HepG2 (cell line): ENCODE measurements around the gene ANO4. TPM values are rescaled to one million over a fixed set of nuclear protein-coding genes. Genes with fewer than 3 reads are reported as not detected.

Source experiments
- ATAC-seq: fragments of 200-7000 bp; cut with Tn5 transposase; 3 replicates; pipeline ENCODE4 v1.9.1; 2020; ENCODE audit warnings: mild to moderate bottlenecking, moderate library complexity
- BruUV-seq: library from RNA; stranded (reverse); fragments of 400-500 nt; replicated peaks from 2 replicates; lab custom pipeline; 2021; lab: Mats Ljungman, UMichigan
- CTCF ChIA-PET: fragments of 300-600 bp; formaldehyde crosslinking; extraction: SDS; loops from one replicate; lab custom pipeline; 2021; ENCODE audit warnings: low total read pairs, inconsistent platforms, low intra/inter-chr PET ratio; lab: Yijun Ruan, JAX
- POLR2A ChIA-PET: fragments of 350-600 bp; sonication (Branson Sonifier 250); formaldehyde crosslinking; loops from one replicate; lab custom pipeline; 2020; ENCODE audit warnings: antibody characterized with exemption, inconsistent platforms; lab: Yijun Ruan, JAX
- DNase-seq: peaks from one replicate; pipeline ENCODE4 v3.0.0-alpha.2; 2015; ENCODE audit warnings: low spot score
- FAIRE-seq: peaks from 3 replicates; lab custom pipeline; 2011; peaks lifted over from hg19 to GRCh38; lab: Jason Lieb, UNC
- H2AFZ ChIP-seq: one replicate; pipeline ENCODE4 v1.6.1; 2011; ENCODE audit warnings: low read length, inconsistent platforms
- H3K27ac ChIP-seq: fragments of 300-600 bp; 3 replicates; pipeline ENCODE4 v1.8.0; 2011; ENCODE audit warnings: mixed run types, mild to moderate bottlenecking, mixed read lengths, low read length, inconsistent platforms; ENCODE audit not compliant: insufficient read depth; ENCODE audit errors: extremely low read length
- H3K27me3 ChIP-seq, 2 experiments: fragments of 200-600 bp in 1 of 2; 2 replicates in 1 of 2; 3 replicates in 1 of 2; pipeline versions ENCODE4 v1.6.0 to v1.8.0; 2011; ENCODE audit warnings: low read length in 2 of 2, mild to moderate bottlenecking in 2 of 2, moderate library complexity in 2 of 2, inconsistent platforms in 1 of 2; ENCODE audit not compliant: insufficient read depth in 2 of 2, control insufficient read depth in 1 of 2
- H3K36me3 ChIP-seq, 2 experiments: fragments of 200-600 bp in 1 of 2; replicated peaks in 1 of 2; 2 replicates in 1 of 2; 3 replicates in 1 of 2; pipeline versions ENCODE4 v1.5.1 to v1.8.0; 2011; ENCODE audit warnings: low read length in 2 of 2, inconsistent platforms in 1 of 2; ENCODE audit not compliant: insufficient read depth in 2 of 2, control insufficient read depth in 1 of 2
- H3K4me1 ChIP-seq: 2 replicates; pipeline ENCODE4 v1.5.1; 2012; ENCODE audit warnings: low read length, inconsistent platforms; ENCODE audit not compliant: insufficient read depth
- H3K4me2 ChIP-seq: 2 replicates; pipeline ENCODE4 v1.6.0; 2011; ENCODE audit warnings: low read depth, low read length, inconsistent platforms
- H3K4me3 ChIP-seq, 3 experiments: fragments of 200-600 bp in 1 of 3; sonication (generic), shearing (Covaris generic) in 1 of 3; replicated peaks in 1 of 3; 2 replicates each; pipeline ENCODE4 v1.5.1; 2011 to 2016; ENCODE audit warnings: low read length in 3 of 3, inconsistent platforms in 2 of 3, low read depth in 2 of 3, mild to moderate bottlenecking in 2 of 3, control low read depth in 1 of 3, mixed read lengths in 1 of 3; ENCODE audit not compliant: insufficient read depth in 1 of 3
- H3K79me2 ChIP-seq: one replicate; pipeline ENCODE4 v1.6.1; 2011; ENCODE audit warnings: low read length, inconsistent platforms; ENCODE audit not compliant: insufficient read depth
- H3K9ac ChIP-seq: 2 replicates; pipeline ENCODE4 v1.6.0; 2011; ENCODE audit warnings: mild to moderate bottlenecking, low read depth, low read length, inconsistent platforms; ENCODE audit not compliant: insufficient read depth
- H3K9me3 ChIP-seq: 2 replicates; pipeline ENCODE4 v1.5.1; 2012; ENCODE audit warnings: mild to moderate bottlenecking, low read length
- H4K20me1 ChIP-seq: 2 replicates; pipeline ENCODE4 v1.6.0; 2011; ENCODE audit warnings: inconsistent platforms, mild to moderate bottlenecking, low read length, moderate library complexity; ENCODE audit not compliant: insufficient read depth
- CHD2 ChIP-seq: IDR thresholded peaks from 2 replicates; pipeline ENCODE4 v1.6.1; 2011; ENCODE audit warnings: low read depth, low read length, improper control_type of control experiment
- FOSL1 ChIP-seq: sonication (generic); formaldehyde crosslinking; IDR thresholded peaks from 2 replicates; pipeline ENCODE4 v1.9.0; 2021; ENCODE audit warnings: missing genetic modification reagents, borderline replicate concordance
- FOXP1 ChIP-seq, 2 experiments: fragments of 450-650 bp in 1 of 2; IDR thresholded peaks; 2 replicates each; pipeline ENCODE4 v1.6.1; 2017 to 2018; ENCODE audit warnings: antibody characterized with exemption in 1 of 2
- KDM6A ChIP-seq: IDR thresholded peaks from 2 replicates; pipeline ENCODE4 v1.6.1; 2016; ENCODE audit warnings: low read depth
- KMT2B ChIP-seq: IDR thresholded peaks from 2 replicates; pipeline ENCODE4 v1.6.1; 2016; ENCODE audit warnings: missing genetic modification reagents, missing compliant biosample characterization
- PAF1 ChIP-seq: IDR thresholded peaks from 2 replicates; pipeline ENCODE4 v1.6.1; 2016; ENCODE audit warnings: missing genetic modification reagents, missing compliant biosample characterization
- TRIM24 ChIP-seq: sonication (generic); formaldehyde crosslinking; IDR thresholded peaks from 2 replicates; pipeline ENCODE4 v1.8.0; 2022; ENCODE audit warnings: mild to moderate bottlenecking, missing genetic modification reagents
- TSC22D2 ChIP-seq: sonication (generic); formaldehyde crosslinking; IDR thresholded peaks from 2 replicates; pipeline ENCODE4 v1.5.1; 2020; ENCODE audit warnings: missing genetic modification reagents, mild to moderate bottlenecking, borderline replicate concordance
- ZFP37 ChIP-seq: sonication (generic); formaldehyde crosslinking; IDR thresholded peaks from 2 replicates; pipeline ENCODE4 v1.4.0; 2020; ENCODE audit warnings: missing genetic modification reagents, borderline replicate concordance
- ZIK1 ChIP-seq: sonication (generic); formaldehyde crosslinking; IDR thresholded peaks from 2 replicates; pipeline ENCODE4 v1.5.0; 2020; ENCODE audit warnings: mild to moderate bottlenecking, low read depth, missing genetic modification reagents, borderline replicate concordance
- ZNF430 ChIP-seq: sonication (generic); formaldehyde crosslinking; IDR thresholded peaks from 2 replicates; pipeline ENCODE4 v1.9.0; 2021; ENCODE audit warnings: mild to moderate bottlenecking, missing genetic modification reagents
- ZNF598 ChIP-seq: sonication (generic); formaldehyde crosslinking; IDR thresholded peaks from 2 replicates; pipeline ENCODE4 v1.5.1; 2020; ENCODE audit warnings: mild to moderate bottlenecking, missing genetic modification reagents, borderline replicate concordance
- ZNF816 ChIP-seq: sonication (generic); formaldehyde crosslinking; IDR thresholded peaks from 2 replicates; pipeline ENCODE4 v1.8.0; 2022; ENCODE audit warnings: missing genetic modification reagents, mild to moderate bottlenecking, borderline replicate concordance
- WGBS: methylation state at CpG from one replicate; pipeline ENCODE4 v1.1.6; 2017; ENCODE audit warnings: low lambda C conversion rate; 5-methylcytosine and 5-hydroxymethylcytosine counted together
- in situ Hi-C: cut with HindIII; loops from 2 replicates; pipeline ENCODE4 v1.10.0; 2017; ENCODE audit warnings: low pct_unique_long_range_greater_than_20kb; ENCODE audit not compliant: extremely low pct_ligation_motif_present
- intact Hi-C: fragments of 100-400 bp; cut with micrococcal nuclease; formaldehyde crosslinking; loops from one replicate; pipeline ENCODE4 v1.10.0; 2022; ENCODE audit not compliant: unreplicated experiment
- polyA plus RNA-seq, 8 experiments: library from polyadenylated mRNA; depleted of rRNA in 3 of 8; stranded (reverse) in 7 of 8; unstranded in 1 of 8; fragments of >200 nt; fragmentation: Illumina TruSeq in 4 of 8; extraction: Trizol in 4 of 8; gene quantifications; 2 replicates each; pipeline versions ENCODE4 v1.2.1 to v1.2.3, GENCODE V29; 2011 to 2016; ENCODE audit warnings: low read depth in 4 of 8, missing spikeins in 1 of 8, mixed read lengths in 1 of 8; ENCODE audit not compliant: insufficient read depth in 1 of 8
- total RNA-seq, 5 experiments: library from RNA; depleted of rRNA; stranded (reverse); fragments of >200 nt; fragmentation: Illumina TruSeq; extraction: Trizol; gene quantifications; 2 replicates each; pipeline ENCODE4 v1.2.3, GENCODE V29; 2016; ENCODE audit warnings: low read depth in 1 of 5
- TF ChIP-seq, protein P1 (sequence below): sonication (generic); formaldehyde crosslinking; conservative IDR thresholded peaks from 2 replicates; pipeline ENCODE4 v1.5.0; 2020; ENCODE audit warnings: missing genetic modification reagents
- TF ChIP-seq, protein P2 (sequence below): sonication (generic); formaldehyde crosslinking; IDR thresholded peaks from 2 replicates; pipeline ENCODE4 v1.8.0; 2022; ENCODE audit warnings: missing genetic modification reagents, mild to moderate bottlenecking, inconsistent platforms, borderline replicate concordance

ANO4 gene
- total and polyA plus RNA-seq, 2 of the 13 experiments (the other 11 are each of a cell fraction or from before 2014, with no cell fraction given): not detected

DNA sequence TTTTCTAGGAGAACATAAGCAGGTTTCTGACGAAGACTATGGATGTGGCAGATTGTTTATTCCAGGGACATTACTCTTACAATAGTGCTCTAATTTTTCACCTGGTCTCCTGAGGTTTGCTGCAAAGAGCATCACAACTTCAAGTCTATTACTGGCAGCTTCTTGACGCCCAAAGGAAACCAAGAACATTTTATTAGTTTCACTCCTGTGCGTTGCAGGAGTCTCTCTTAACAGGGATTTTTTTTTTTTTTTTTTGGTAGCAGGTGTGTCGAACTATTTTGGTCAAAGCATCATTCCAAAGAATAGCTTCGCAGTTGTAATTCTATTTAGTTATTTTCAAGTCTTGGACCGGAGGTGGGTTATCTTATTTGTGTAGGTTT is 1.2 kb downstream of the ANO4 start:
- no peak overlapping the region for H3K4me2 ChIP-seq
- H3K27me3 ChIP-seq: peaks cover 1 to 18% of the 10 kb centered on the region in 2 experiments; a peak in 4 of 5 replicates
- no peak overlapping the region for H3K9ac ChIP-seq
- no peak for DNase-seq
- ChIA-PET CTCF (no interaction called here), POLR2A (no interaction called here)
- no peak for FAIRE-seq
- in situ Hi-C loops: no loop called here
- intact Hi-C loops: no loop called here
- no peak overlapping the region for H3K27ac ChIP-seq
- TF ChIP-seq, protein P1, sequence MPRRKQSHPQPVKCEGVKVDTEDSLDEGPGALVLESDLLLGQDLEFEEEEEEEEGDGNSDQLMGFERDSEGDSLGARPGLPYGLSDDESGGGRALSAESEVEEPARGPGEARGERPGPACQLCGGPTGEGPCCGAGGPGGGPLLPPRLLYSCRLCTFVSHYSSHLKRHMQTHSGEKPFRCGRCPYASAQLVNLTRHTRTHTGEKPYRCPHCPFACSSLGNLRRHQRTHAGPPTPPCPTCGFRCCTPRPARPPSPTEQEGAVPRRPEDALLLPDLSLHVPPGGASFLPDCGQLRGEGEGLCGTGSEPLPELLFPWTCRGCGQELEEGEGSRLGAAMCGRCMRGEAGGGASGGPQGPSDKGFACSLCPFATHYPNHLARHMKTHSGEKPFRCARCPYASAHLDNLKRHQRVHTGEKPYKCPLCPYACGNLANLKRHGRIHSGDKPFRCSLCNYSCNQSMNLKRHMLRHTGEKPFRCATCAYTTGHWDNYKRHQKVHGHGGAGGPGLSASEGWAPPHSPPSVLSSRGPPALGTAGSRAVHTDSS (CRISPR knock-in tag): no peak
- TF ChIP-seq PAF1 (no peak), FOXP1 (IDR thresholded peaks at IDR 0.05) (no peak), FOXP1 (CRISPR knock-in tag; IDR thresholded peaks at IDR 0.05) (no peak), ZIK1 (CRISPR knock-in tag) (no peak), KDM6A (CRISPR knock-in tag) (no peak), CHD2 (no peak), ZNF816 (no peak), FOSL1 (CRISPR knock-in tag) (no peak), ZNF598 (CRISPR knock-in tag) (no peak), TRIM24 (CRISPR knock-in tag) (no peak), TSC22D2 (CRISPR knock-in tag) (no peak), ZFP37 (CRISPR knock-in tag) (no peak), ZNF430 (CRISPR knock-in tag) (no peak), KMT2B (CRISPR knock-in tag) (no peak)
- TF ChIP-seq, protein P2, sequence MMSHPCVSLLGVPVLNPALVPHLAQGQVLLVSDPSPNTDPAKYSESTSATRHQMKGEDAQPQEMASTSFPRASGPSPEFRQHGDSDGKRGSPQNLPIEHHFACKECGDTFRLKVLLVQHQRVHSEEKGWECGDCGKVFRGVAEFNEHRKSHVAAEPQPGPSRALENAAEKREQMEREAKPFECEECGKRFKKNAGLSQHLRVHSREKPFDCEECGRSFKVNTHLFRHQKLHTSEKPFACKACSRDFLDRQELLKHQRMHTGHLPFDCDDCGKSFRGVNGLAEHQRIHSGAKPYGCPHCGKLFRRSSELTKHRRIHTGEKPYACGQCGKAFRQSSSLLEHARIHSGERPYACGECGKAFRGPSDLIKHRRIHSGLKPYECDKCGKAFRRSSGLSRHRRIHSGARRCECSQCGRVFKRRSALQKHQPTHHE (CRISPR knock-in tag): no peak
- no peak overlapping the region for H2AFZ ChIP-seq
- no peaks in the 10 kb centered on the region for H3K4me1 ChIP-seq
- 0% methylated on average over 6 of the region's 6 CpGs for WGBS
- no peaks in the 10 kb centered on the region for H3K9me3 ChIP-seq
- H3K4me3 ChIP-seq: no peak overlapping the region
- no peaks in the 10 kb centered on the region for H3K79me2 ChIP-seq
- no peak for ATAC-seq
- H4K20me1 ChIP-seq: no peaks in the 10 kb centered on the region
- no TSS peak for BruUV-seq
- H3K36me3 ChIP-seq: no peaks in the 10 kb centered on the region
